HG02642 (cell line): ENCODE measurements around the gene STAT2.
"Not testable (repeated sequence)": the region's sequence is repeated elsewhere in the genome, so short reads cannot be mapped to it uniquely, and the experiment has no call there.

Experiments
- ATAC-seq: cut with Tn5 transposase; IDR thresholded peaks from one replicate; pipeline ENCODE4 v1.9.1; 2021; ENCODE audit warnings: mild to moderate bottlenecking; ENCODE audit not compliant: unreplicated experiment, poor library complexity

STAT2 gene

DNA sequence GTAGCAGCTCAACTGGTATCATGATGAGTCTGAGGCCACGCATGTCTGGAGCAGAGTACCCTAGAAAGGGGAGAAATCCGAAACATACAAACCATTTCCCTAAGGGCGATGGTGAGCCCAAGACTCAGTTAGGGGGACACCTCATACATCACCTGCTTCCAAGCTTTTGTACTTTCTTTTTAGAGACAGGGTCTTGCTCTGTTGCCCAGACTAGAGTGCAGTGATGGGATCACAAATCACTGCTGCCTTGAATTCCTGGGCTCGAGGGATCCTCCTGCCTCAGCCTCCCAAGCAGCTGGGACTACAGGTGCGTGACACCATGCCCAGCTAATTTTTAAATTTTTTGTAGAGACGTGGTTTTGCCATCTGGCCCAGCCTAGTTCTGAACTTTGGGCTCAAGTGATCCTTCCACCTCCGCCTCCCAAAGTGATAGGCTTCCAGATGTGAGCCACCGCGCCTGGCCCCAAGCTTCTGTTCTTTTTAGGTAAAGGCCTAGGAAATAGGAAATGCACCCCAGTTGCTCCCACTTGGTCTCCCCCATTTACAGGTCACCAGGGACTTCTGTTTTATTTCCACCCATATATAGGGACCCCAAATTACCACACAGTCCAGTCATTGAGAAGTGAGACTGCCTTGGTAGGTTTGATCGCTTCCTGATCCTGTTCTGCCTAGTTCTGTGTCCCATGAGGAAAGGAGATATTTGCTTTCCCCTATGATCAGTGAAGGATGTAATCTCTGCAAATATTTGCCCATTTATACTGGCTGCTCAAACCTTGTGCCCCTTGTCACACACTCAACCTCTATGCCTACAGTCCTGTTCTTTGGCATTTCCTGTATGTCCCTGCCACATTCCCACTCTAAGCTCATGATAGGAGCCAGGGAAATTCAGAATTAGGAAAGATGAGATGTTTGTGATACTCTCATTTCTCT is 2.5 kb upstream of the STAT2 start, which contains the start of gene APOF:
Gene APOF (minus strand): TSS at position 728 of the 930 bp plus-strand sequence. CDS start 112 bp downstream, at position 616.
- ATAC-seq = no peak

DNA sequence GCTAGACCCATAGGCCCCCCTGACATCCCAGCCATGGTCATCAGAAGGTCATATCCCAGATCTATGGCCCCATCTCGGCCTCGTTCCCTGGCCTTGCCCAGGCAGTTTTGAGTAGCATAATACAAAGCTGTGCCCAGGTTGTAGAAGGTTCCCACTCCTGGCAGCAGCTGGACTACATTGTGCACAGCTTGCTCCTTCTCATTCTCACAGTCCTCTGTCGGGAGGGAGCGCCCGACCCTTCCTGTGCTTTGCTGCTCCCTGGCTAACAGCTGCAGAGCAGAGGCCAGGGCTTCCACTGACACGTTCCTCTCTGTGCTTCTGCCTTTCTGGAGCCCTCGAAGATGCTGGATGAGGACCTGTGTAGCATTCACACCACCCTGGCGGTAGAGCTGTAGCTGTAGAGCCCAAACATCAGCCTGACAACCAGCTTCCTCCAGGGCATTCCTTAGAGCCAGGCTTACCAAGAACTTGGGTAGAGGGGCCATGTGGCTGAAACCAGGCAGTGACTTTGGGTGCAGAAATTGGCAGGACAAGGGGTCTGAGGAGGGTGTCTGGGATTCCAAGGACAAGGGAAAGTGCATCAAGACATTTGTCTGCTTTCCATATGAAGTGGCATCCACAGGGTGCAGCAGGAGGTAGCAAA is 1.7 kb upstream of the STAT2 start:
- no peak for ATAC-seq

DNA sequence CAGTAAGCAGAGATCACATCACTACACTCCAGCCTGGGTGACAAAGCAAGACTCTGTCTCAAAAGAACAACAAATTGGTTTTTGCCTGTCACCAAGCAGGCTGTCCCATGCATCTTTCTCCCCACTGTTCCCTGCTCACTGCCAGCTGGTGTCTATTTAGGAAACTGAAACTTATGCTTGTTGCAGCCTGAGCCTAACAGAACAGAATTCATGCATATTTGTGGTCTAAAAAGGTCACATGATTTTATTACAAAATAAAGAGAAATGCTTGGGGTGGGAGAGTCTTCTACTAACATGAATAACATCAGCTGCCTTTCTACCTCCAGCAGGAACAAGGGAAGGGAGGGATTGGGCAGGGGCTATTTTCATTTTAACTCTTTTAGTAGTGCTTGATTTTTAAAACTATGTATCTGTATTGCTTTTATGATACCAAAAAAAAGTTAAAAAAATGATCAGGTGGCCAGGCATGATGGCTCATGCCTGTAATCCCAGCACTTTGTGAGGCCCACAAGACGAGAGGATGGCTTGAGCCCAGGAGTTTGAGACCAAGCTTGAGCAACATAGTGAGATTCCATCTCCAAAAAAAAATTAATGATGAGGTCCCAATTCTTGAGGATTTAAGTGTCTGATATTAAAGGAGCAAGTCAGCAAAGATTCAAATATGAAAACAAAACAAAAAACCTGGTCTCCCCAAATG is 923 bp downstream of the STAT2 start:
- ATAC-seq = no peak

DNA sequence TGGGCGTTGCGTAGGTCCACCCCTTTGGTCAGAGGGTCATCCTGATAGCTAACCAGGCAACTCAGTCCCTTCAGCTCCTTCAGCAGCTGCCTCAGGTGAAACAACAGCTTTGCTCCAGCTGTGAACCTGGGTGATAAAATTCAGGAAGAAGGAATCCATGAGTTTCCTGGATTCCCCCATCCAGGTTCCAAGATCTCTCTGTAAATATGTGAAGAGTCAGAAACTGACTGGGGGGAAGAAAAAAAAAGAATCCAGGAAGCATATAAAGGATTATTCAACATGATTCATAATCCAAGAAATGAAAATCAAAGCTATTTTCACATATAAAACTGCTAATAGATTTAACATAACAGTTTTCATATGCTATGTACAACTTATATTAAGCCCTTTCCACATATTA is 8.6 kb downstream of the STAT2 start:
- no peak for ATAC-seq

DNA sequence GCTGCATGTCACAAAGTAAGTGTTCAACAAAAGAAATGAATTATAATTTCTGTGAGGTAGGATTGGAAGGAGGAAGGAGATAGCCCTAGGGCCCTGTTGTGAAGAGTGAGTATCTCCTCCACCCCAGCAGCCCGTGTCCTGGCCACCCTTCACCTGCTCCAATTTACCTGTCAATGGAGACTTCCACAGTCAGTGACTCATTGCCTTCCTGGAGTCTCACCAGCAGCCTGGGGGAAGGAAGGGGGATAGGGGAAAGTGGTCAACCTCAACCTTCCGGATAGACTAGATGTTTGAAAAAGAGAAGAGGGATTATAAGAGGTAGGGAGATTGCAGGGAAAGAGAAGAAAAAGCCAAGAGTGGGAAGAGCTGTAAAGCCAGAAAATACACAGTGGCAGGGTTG is 9.2 kb downstream of the STAT2 start:
- no peak for ATAC-seq

DNA sequence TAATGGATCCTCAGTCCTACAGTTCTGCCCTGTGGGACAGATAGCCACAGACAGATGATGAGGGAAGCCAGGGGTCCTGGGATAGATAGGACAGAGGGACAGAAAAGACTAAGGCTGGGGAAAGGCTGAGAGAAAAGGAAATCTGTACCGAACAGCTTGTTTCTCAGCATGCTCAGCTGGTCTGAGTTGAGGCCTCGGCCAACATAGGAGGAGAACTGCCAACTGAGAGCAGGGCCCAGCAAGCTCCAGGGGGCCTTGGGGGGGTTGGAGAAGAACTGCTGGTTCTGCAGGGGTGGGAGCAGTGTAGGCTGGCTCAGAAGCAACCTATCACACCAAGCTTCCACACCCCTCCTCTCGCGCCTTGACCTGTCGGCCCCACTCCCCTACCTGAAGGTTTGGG is 11.1 kb downstream of the STAT2 start:
- ATAC-seq = no peak

DNA sequence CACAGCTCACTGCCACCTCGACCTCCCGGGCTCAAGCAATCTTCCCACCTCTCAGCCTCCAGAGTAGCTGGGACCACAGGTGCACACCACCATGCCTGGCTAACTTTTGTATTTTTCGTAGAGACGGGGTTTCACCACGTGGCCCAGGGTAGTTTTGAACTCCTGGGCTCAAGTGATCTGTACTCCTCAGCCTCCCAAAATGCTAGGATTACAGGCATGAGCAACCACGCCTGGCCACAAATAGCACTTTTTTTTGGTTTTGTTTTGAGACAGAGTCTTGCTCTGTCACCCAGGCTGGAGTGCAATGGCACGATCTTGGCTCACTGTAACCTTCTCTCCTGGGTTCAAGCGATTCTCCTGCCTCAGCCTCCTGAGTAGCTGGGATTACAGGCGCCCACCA is 12.7 kb downstream of the STAT2 start:
- not testable (repeated sequence) for ATAC-seq

DNA sequence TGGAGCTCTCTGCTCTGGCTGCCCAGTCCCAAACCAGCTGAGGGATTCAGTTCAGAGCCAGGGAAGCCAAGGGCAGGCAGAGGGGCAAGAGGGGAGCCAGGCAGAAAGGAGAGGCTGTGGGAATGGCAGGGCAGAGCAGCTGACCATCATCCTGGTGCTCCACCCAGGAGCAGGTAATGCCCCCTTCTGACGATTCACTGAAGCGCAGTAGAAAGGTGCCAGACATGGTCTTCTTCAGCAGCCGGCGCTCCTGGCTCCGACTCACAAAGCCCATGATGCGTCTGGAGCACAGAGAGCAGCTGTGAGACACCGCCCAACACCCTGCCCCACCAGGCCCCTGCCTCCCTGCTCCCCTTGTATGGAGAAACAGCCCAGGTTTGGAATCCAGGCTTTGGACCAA is 13.2 kb downstream of the STAT2 start:
- no peak for ATAC-seq

DNA sequence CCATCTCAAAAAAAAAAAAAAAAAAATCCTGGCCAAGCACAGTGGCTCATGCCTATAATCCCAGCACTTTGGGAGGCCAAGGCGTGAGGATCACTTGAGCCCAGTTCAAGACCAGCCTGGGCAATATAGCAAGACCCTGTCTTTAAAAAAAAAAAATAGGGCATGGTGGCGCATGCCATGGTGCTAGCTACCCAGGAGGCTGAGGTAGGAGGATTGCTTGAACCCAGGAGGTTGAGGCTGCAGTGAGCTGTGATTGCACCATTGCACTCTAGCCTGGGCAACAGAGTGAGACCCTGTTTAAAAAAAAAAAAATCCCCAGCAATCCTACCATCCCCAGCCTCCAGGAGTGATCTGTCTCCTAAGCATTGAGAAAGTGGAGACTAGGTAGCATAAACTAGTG is 17.6 kb downstream of the STAT2 start:
- not testable (repeated sequence) for ATAC-seq

DNA sequence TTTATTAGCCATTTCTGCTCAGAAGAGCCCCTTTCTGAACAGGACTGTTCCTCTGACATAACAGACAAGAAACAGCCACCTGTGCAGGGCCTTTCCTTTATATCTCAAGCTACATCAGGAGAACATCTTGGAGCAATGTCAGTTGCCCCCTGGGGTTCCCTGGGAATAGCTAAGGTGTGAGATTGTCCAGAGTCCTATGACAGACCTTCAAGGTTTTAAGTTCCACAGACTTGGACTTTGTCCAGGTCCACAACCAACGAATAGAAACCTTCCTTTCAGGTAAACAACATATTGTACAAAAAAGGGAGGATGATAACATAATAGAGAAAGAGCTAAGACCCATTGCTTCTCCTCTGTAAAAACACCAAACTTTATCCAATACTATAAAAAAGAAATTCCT is 18.3 kb downstream of the STAT2 start:
- no peak for ATAC-seq

DNA sequence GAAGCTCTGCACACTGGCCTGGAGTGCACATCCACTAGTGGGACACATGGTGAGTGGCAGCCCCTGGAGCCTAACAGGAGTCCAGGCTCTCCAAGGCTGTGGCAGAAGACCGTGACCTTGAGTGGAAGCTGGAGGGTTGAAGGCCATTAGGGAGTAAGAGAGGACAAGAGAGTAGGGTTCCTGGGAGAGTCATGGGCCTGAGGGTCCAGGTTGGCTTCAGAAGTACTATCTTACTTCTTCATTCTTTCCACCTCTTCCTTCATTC is 20.8 kb downstream of the STAT2 start:
- no peak for ATAC-seq

DNA sequence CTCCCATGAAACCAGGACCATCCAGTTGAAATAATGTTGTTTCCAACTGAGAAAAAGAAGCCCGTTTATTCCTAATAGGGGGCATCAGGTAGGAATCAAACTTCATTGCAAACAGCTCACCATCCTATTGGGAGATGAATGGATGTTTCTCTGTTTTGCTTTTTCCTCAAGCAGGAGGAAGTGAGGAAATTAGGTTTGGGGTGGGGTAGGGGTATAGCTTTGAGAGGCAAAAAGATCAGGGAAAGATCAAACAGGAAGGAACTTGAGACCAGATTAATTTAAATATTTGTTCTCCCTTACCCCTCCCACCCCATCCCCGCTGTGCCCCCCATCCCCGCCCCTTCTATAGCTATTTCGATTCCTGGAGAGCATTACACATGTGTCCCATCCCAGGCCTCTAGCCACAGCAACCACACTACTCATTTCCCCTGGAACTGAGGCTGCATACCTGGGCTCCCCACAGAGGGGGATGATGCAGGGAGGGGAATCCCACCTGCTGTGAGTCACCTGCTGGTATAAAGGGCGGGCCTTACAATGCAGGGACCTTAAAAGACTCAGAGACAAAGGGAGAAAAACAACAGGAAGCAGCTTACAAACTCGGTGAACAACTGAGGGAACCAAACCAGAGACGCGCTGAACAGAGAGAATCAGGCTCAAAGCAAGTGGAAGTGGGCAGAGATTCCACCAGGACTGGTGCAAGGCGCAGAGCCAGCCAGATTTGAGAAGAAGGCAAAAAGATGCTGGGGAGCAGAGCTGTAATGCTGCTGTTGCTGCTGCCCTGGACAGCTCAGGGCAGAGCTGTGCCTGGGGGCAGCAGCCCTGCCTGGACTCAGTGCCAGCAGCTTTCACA is 21.4 kb downstream of the STAT2 start, which contains the start of gene IL23A:
Gene IL23A (plus strand): TSS at position 577 of the 850 bp plus-strand sequence. CDS start 161 bp downstream, at position 738.
- ATAC-seq = no peak

DNA sequence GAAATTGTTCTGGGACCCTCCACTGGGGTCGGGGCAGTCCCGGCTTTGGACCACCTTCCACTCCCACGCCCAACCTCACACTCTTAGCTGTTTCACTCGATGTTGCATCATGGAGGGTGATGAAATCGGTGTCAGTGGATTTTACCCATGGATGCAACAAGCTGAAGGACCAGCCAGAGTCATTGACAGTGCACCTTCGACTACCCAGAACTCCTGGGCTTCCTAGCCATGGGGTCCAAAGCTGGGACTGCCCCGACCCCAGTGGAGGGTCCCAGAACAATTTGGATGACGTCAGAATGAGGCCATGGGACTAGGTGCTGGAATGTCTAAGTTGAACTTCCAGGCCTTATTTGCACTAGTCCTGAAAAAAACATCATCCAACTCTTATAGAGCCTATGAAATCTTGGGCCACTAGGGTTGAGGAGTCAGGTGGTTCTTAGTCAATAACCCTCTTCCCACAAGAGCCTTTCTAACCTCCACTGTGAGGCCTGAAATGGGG is 22.1 kb downstream of the STAT2 start:
- ATAC-seq = no peak

DNA sequence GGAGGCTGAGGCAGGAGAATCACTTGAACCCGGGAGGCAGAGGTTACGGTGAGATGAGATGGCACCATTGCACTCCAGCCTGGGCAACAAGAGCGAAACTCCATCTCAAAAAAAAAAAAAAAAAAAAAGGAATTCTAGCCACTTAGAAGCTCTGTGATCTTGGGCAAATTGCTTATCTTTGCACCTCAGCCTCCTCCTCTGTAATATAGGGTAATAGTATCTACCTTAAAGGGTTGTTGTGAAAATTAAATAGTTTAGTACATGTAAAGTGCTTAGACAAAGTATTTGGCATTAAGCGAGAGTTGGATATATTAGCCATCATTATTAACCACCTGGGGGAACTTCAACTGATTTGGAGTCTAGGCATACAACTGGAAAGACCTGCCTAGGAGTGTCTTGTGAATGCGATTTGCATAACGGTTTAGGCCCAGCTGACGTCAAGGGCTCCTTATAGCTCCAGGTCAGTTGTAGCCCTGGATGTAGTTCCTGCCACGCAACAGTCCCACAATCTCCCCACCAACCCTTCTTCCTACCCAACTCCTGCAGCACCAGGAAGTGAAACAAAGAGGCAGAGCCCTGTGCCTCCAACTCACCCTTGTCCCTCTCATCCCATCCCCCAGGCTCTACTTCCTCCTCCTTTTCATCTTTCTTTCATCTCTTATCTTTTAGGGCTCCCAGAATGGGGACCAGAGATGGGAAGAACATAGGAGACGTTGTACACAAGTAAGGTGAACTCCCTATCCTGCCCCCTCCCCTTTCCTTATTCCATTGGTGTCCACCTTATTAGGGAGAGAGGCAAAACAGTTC is 23.3 kb downstream of the STAT2 start:
- no peak for ATAC-seq

DNA sequence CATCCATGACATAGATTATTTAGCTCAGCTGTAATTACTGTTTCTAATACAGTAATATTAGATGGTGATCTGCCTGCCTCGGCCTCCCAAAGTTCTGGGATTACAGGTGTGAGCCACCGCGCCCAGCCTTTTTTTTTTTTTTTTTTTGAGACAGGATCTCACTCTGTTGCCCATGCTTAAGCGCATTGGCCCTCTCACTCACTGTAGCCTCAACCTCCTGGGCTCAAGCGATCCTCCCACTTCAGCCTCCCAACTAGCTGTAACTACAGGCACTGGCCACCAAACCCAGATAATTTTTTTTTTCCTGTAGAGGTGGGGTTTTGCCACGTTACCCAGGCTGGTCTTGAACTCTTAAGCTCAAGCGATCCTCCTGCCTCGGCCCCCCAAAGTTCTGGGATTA is 24.4 kb downstream of the STAT2 start:
- not testable (repeated sequence) for ATAC-seq

DNA sequence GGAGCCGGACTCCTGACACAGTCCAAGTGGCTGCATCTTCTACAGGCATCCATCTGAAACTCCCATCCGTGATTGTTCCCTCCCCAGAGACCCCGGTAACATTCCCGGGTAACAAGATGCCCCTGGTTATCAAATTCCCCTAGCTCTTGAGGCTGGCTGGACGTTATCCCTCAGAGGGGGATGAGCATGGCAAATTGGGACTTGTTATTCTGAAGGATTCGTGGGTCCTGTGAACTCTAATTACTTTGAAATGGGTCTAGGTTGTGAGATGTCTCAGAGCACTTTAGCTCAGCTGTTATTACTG is 25.5 kb downstream of the STAT2 start:
- no peak for ATAC-seq

DNA sequence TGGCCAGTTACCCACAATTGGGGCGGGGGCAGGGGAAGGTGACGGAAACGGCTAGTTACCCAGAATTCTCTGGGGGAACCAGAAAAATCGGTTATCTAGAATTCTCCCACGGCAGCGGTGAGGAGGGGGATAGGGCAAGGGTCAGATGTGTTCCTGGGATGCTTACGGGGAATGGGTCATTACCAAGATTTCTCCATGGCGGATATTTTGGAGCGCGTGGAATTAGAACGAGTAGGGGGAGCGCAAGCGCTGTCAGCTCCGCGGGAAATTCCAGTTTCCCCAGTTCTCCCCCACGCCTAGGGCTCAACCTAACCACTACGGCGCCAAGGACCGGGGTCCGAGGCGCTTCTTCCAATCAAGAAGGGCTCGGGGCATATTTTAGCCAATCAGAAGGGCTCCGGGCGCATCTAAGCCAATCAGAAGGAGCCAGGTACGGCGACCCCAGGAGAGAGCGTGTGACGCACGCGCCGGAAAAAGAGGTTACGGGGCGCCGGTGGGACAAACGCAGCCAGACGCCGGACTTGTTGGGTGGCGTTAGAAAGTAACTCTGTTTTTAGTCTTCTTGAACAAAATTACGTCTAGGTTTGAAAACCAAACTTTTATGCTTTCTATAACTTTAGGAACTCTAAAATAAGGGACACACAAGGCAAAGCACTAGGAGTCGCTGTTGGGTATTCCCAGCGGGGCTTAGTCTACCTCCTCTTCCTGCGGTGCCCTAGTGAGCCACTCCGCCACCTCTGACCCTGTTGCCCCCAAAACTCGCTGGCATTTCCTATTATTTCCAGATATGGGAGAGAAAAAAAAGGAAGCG is 26.0 kb downstream of the STAT2 start, which contains the start of gene PAN2:
Gene PAN2 (minus strand): TSS at position 322 of the 811 bp plus-strand sequence. CDS start 906 bp downstream, outside the sequence.
- ATAC-seq = peak; percentile 97

DNA sequence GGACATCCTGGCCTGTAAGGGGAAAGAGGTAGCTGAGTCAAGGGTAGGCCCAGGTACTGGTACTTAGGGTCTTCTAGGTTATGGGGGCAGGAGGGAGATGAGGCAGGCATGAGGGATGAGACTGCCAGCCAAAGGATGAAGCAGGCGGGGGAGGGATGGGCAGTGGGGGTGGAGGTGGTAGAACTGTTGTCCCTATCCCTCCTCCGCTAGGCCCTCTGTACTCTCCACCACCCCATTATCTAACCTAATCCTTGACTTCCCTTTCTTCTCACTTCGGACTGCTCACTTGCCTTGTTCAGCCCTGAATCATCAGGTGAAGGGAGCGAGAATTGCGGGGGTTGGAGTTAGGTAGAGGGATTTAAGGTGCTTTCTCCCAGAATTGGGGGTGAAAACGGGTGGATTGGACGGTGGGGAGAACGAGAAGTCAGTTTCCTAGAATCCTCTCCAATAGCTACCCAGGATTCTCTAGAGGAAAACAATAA is 26.7 kb downstream of the STAT2 start:
- peak; percentile 1 for ATAC-seq
